C4-2B (cell line): Measurements from ENCODE around the gene NRARP.

ENCODE experiments used
- H3K27ac ChIP-seq: fragments of 450-650 bp; 2 replicates; pipeline ENCODE4 v1.5.1; 2017
- ZFX ChIP-seq: fragments of 450-650 bp; IDR thresholded peaks from 2 replicates; pipeline ENCODE4 v1.6.1; 2017
- TF ChIP-seq, protein P1 (sequence below): fragments of 450-650 bp; conservative IDR thresholded peaks from 2 replicates; pipeline ENCODE4 v1.5.1; 2017; ENCODE audit warnings: mild to moderate bottlenecking

Gene NRARP

DNA sequence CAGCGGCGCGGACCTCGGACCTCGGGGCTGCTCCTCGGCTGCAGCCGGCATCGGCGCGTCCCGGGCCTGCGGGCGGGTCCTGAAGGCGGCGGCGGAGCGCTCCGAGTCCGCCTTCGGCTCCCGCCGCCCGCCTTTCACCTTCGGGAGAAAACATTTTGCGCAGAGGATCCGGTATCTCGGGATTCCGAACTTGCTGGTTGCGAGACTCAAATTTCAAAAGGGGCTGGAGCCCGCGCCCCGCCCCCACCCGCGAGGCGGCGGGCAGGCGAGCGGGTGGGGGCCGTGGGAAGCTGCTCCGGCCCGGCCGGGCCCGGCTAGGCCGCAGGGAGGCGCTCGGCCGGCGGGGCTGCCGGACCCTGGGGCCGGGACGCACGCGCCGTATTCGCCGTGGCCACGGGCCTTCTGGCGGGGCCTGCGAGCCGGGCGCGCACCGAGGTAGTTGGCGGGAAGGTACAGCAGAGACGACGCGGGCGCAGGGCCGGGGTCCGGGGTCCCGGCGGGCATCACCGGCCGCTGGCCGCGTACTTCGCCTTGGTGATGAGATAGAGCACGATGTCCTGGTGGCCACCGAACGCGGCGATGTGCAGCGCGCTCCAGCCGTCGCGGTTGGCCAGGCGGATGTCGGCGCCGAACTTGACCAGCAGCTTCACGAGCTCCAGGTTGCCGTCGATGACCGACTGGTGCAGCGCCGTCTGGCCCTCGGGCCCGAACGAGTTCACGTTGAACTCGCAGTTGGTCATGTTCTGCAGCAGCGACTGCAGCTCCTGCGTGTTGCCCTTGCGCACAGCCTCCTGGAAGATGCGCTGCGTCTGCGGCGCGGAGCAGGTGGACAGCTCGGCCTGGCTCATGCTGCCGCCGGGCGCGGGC, 757 bp downstream of the NRARP start:
- peak; percentile 95 for TF ChIP-seq ZFX
- TF ChIP-seq, protein P1, sequence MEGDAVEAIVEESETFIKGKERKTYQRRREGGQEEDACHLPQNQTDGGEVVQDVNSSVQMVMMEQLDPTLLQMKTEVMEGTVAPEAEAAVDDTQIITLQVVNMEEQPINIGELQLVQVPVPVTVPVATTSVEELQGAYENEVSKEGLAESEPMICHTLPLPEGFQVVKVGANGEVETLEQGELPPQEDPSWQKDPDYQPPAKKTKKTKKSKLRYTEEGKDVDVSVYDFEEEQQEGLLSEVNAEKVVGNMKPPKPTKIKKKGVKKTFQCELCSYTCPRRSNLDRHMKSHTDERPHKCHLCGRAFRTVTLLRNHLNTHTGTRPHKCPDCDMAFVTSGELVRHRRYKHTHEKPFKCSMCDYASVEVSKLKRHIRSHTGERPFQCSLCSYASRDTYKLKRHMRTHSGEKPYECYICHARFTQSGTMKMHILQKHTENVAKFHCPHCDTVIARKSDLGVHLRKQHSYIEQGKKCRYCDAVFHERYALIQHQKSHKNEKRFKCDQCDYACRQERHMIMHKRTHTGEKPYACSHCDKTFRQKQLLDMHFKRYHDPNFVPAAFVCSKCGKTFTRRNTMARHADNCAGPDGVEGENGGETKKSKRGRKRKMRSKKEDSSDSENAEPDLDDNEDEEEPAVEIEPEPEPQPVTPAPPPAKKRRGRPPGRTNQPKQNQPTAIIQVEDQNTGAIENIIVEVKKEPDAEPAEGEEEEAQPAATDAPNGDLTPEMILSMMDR, result peak; percentile 68
- H3K27ac ChIP-seq, result peak overlapping the region; percentile 97

DNA sequence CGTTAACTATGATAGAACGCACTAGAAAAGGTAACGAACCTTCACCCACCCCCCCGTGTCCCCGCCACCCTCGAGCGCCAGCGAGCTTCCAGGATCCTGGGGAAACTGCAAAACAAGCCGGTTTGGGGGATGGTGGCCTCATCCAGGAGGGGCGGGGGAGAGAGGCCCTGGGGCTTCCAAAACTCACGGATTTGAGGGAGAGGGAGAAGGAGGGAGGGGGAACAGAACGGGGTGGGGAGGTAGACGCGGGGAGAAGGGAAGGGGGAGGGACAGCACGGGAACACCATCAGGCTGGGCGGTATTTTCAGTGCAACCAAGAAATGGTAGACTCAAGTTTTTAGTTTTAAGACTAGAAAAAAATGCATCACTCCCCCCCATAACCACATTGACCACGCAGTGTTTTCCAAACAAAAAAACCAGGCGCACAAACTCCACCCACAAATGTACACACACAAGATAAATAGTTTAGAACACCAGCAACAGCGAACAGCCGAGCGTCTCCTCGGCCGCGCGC, 1.4 kb downstream of the NRARP start:
- no peak for TF ChIP-seq ZFX
- TF ChIP-seq, protein P1, result no peak

DNA sequence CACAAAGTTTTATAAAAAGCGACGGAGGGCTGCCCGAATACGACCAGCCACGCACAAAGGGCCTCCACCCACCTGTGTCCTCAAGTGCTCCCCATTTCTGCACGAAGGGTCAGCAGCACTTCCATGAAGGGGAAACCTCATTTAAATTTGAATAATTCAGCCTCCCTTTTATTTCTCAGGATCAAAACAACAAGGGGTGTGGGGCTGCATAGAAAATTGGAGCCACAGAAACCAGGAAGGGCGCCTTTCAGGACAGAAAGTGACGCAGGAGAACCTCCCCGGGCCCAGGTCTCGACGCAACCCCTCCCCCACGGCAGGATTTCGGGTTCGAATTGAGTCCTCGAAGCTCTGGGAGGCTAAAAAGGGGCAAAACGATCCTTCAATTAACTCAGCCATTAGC, 2.1 kb downstream of the NRARP start:
- peak overlapping the region; percentile 97 for H3K27ac ChIP-seq
- TF ChIP-seq, protein P1, result no peak
- no peak for TF ChIP-seq ZFX

More for the DNA sequence above, 1.4 kb downstream of the NRARP start:
- peak overlapping the region; percentile 97 for H3K27ac ChIP-seq

DNA sequence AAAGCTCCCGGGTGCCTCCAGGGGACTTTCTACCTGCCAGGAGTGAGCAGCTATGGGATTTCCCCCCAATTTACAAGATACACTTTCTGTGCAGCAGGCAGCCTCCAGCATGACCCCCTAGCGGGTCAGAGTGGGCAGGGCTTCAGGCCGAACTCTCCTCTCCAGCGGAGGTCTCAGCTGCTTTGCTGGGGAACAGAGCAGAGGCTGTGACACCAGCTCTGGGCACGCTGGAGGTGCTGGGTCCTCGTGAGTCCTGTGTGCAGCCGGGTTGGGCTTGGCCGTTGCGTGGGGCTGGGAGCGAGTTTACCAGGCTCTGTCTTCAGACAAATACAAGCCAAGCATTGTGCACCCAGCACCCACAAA, 2.9 kb downstream of the NRARP start:
- H3K27ac ChIP-seq, result no peak overlapping the region; the same call in 1 of the 2 replicates
- TF ChIP-seq ZFX, result no peak
- TF ChIP-seq, protein P1, result no peak

DNA sequence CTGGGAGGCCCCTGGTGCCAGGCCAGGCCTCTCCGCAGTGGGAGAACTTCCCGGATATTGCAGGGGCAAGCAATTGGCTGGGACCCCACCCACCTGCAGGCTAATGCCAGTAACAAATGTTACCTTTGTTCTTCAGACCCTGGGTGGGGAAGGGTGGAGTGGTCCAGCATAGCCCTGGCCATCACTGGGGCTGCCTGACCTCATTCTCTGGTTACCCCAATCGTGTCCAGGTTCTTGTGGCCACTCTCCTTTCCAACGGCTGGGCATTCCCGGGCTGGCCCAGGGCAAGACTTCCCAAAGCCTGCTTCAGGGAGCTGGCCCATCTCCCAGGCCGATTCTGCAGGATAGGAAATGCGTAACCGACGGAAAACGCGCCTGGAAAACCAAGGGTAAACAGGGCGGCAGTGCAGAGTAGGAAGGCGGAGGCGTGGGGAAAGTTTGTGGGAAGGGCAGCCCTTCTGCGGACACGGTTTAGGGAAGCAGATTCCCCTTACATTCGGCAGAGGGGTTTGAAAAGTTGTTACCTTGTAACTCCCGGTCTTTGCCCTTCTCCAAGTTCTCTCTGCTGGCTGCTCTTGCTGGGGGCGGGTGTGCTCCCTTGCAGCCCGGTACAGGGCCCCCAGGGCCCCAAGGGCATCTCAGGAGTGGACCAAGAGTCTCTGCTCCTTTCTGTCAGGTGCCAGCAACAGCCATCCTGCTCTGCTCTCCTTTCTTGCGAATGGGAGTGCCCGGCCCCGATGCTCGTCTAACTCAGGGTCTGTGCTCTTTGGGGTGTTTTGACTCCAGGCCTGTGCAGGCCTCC, 3.5 kb downstream of the NRARP start:
- TF ChIP-seq, protein P1, result no peak
- no peak for TF ChIP-seq ZFX
- no peak overlapping the region; the same call in 1 of the 2 replicates for H3K27ac ChIP-seq

DNA sequence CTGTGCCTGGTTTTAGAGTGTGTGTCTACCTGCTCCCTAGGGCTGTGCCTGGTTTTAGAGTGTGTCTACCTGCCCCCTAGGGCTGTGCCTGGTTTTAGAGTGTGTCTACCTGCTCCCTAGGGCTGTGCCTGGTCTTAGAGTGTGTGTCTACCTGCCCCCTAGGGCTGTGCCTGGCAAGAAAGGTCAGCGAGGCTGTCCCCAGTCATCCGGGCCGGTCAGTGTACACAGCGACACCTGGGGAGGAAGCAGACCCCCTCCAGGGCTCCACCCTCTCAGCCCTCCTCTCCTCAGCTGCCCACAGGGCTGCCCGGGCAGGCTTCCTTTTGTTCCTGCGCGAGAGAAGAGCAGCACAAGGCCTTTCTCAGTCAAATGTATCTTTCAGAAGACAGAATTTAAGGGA, 4.1 kb downstream of the NRARP start:
- TF ChIP-seq ZFX, result no peak
- TF ChIP-seq, protein P1, result no peak
- H3K27ac ChIP-seq, result no peak overlapping the region; the same call in 1 of the 2 replicates
